ENCODE measurements around the gene TAS2R8. TPM values are rescaled to one million over a fixed set of nuclear protein-coding genes. Genes with fewer than 3 reads are reported as not detected.

Gene TAS2R8
- total and polyA plus RNA-seq, 10 of the 15 experiments (the other 5 are each of a cell fraction or from before 2014, with no cell fraction given): not detected

GRCh38 chr12:10851243-10851858 lies 44.3 kb upstream of the TAS2R8 start:
- 97% methylated on average over 4 of the region's 4 CpGs for WGBS (ENCODE audit: insufficient coverage, insufficient replicate concordance, low lambda C conversion rate, missing lambda C conversion rate)
- intact Hi-C loops (cut with micrococcal nuclease; ENCODE audit: unreplicated experiment): no loop called here
- no peaks in the 10 kb centered on the region for H3K27me3 ChIP-seq (replicated peaks in 1 of 2; ENCODE audit: control insufficient read depth in 2 of 2, insufficient read depth in 2 of 2, low read length in 1 of 2)
- no peak overlapping the region for H2AFZ ChIP-seq (ENCODE audit: control insufficient read depth, low read depth, low read length)
- H3K79me2 ChIP-seq (ENCODE audit: control insufficient read depth, insufficient read depth, low read length): no peaks in the 10 kb centered on the region
- RAD21 ChIA-PET (ENCODE audit: unreplicated experiment): no interaction called here
- POLR2A ChIA-PET: no interaction called here
- no peaks in the 10 kb centered on the region for H3K4me1 ChIP-seq (ENCODE audit: control insufficient read depth, insufficient read depth, low read length)
- BruUV-seq (replicated peaks): no TSS peak
- SMC1A ChIA-PET (ENCODE audit: uncharacterized antibody, unreplicated experiment): no interaction called here
- in situ Hi-C loops (cut with MboI): no loop called here
- H3K36me3 ChIP-seq (ENCODE audit: control insufficient read depth in 2 of 2, insufficient read depth in 2 of 2, low read length in 1 of 2): peaks cover 0 to 2% of the 10 kb centered on the region in 2 experiments; a peak in 2 of 4 replicates
- H3K9me3 ChIP-seq (replicated peaks; ENCODE audit: control insufficient read depth, insufficient read depth, low read length): peaks cover 5% of the 10 kb centered on the region
- H3K4me3 ChIP-seq: no peak overlapping the region
- H4K20me1 ChIP-seq (ENCODE audit: control insufficient read depth, insufficient read depth): no peaks in the 10 kb centered on the region
- DNase-seq (ENCODE audit: low read depth, low spot score): no peak
- no peak for FAIRE-seq
- ATAC-seq: no peak
- H3K9ac ChIP-seq (ENCODE audit: control insufficient read depth, insufficient read depth, low read length): no peak overlapping the region
- CTCF ChIA-PET: no interaction called here
- H3K4me2 ChIP-seq (ENCODE audit: control insufficient read depth, insufficient read depth): no peak overlapping the region
- no peak overlapping the region for H3K27ac ChIP-seq (ENCODE audit: control insufficient read depth, insufficient read depth)
- TF ChIP-seq EED (IDR thresholded peaks at IDR 0.05; ENCODE audit: low read depth) (no peak), ELK1 (IDR thresholded peaks at IDR 0.05; ENCODE audit: low read depth, low read length) (no peak), ZBTB11 (CRISPR knock-in tag; IDR thresholded peaks at IDR 0.05) (no peak), BCL11A (IDR thresholded peaks at IDR 0.05; ENCODE audit: low read depth, low read length) (no peak), IKZF2 (IDR thresholded peaks at IDR 0.05) (no peak), IRF5 (IDR thresholded peaks at IDR 0.05; ENCODE audit: borderline replicate concordance) (no peak), NFYA (IDR thresholded peaks at IDR 0.05; ENCODE audit: borderline replicate concordance, low read depth, low read length) (no peak), TCF12 (IDR thresholded peaks at IDR 0.05; ENCODE audit: low read depth, low read length) (no peak), E4F1 (IDR thresholded peaks at IDR 0.05; ENCODE audit: borderline replicate concordance, partially characterized antibody) (no peak), ZNF217 (IDR thresholded peaks at IDR 0.05) (no peak), SIN3A (IDR thresholded peaks at IDR 0.05; ENCODE audit: low read depth, low read length) (no peak), SIX5 (IDR thresholded peaks at IDR 0.05; ENCODE audit: low read depth, low read length, severe bottlenecking) (no peak), CBX5 (IDR thresholded peaks at IDR 0.05; ENCODE audit: low read depth) (no peak), YBX1 (IDR thresholded peaks at IDR 0.05) (no peak)
